Measurements from ENCODE around the gene CNTN6.

The CNTN6 gene

GRCh38 chr3:1442271-1442670 is 349.4 kb downstream of the CNTN6 start:
- DNase-seq: no peak

GRCh38 chr3:1444195-1444594 is 351.4 kb downstream of the CNTN6 start:
- no peak for DNase-seq

DNA sequence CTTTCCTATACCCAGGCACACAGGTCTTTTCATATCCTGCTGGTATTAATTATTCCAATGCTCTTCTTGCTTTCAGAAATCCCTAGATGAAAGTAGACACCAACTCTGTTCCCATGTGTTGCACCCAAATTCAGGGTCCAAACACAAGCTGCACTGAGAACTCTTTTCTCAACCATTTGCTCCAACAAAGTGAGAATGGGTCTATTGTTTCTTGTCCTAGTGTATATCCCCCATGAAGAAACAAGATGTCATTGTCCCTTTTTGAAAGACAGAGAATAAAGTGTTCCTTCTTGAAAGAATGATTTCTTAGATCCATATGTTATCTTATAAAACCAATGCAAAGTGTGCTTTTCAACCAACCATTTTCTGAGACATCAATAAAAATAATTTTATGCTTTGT is 353.7 kb downstream of the CNTN6 start:
- DNase-seq: no peak

- no peak for DNase-seq
Observed at GRCh38 chr3:1447452-1447851, 354.6 kb downstream of the CNTN6 start.

GRCh38 chr3:1448443-1448842 is 355.6 kb downstream of the CNTN6 start:
- DNase-seq: no peak
